ENCODE results near the gene RPS28.
"Not testable (repeated sequence)": the region's sequence is repeated elsewhere in the genome, so short reads cannot be mapped to it uniquely, and the experiment has no call there.

DNA sequence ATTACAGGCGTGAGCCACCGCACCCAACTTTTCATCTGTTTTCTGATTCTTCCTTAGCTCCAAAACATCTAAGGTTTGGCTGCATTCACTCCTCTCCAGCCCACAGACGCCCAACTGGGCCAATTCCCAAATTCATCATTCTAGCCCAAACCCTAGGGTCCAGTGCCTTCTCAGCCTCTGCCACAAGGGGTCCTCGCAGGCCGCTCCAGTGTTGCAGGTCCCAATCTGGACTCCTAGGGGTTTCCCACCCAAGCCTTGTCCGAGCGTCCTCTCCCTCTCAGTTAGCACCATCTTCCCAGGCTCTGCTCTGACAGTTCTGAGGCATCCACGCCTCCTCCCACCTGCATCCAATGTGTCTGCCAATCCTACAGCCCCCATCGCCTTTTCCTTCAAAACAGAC is 30.0 kb upstream of the RPS28 start:
- not testable (repeated sequence) for TF ChIP-seq POLR2A, POLR2AphosphoS5 (IDR thresholded peaks at IDR 0.05)
- TF ChIP-seq, protein P1, sequence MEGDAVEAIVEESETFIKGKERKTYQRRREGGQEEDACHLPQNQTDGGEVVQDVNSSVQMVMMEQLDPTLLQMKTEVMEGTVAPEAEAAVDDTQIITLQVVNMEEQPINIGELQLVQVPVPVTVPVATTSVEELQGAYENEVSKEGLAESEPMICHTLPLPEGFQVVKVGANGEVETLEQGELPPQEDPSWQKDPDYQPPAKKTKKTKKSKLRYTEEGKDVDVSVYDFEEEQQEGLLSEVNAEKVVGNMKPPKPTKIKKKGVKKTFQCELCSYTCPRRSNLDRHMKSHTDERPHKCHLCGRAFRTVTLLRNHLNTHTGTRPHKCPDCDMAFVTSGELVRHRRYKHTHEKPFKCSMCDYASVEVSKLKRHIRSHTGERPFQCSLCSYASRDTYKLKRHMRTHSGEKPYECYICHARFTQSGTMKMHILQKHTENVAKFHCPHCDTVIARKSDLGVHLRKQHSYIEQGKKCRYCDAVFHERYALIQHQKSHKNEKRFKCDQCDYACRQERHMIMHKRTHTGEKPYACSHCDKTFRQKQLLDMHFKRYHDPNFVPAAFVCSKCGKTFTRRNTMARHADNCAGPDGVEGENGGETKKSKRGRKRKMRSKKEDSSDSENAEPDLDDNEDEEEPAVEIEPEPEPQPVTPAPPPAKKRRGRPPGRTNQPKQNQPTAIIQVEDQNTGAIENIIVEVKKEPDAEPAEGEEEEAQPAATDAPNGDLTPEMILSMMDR (IDR thresholded peaks at IDR 0.05 in 8 of 11, conservative IDR thresholded peaks at IDR 0.05 in 3 of 11): not testable (repeated sequence)

All from spleen (tissue), 7 donors.